AG08396 (cell line): ENCODE measurements around the gene BABAM2.
"Not testable (repeated sequence)": the region's sequence is repeated elsewhere in the genome, so short reads cannot be mapped to it uniquely, and the experiment has no call there.

Experiments
- DNase-seq: peaks from one replicate; pipeline ENCODE4 v3.0.0; 2012; ENCODE audit warnings: low spot score, mixed read lengths

BABAM2 gene

GRCh38 chr2:28074137-28074536 lies 183.6 kb downstream of the BABAM2 start:
- no peak for DNase-seq

GRCh38 chr2:28080911-28081310 lies 190.4 kb downstream of the BABAM2 start:
- no peak for DNase-seq

- DNase-seq = no peak
These were observed 191.6 kb downstream of the BABAM2 start for GRCh38 chr2:28082131-28082530.

GRCh38 chr2:28083476-28083875 lies 192.9 kb downstream of the BABAM2 start:
- no peak for DNase-seq

- no peak for DNase-seq
These were observed 194.0 kb downstream of the BABAM2 start for GRCh38 chr2:28084564-28084963.

GRCh38 chr2:28085201-28085600 lies 194.7 kb downstream of the BABAM2 start:
- no peak for DNase-seq

GRCh38 chr2:28086611-28087010 lies 196.1 kb downstream of the BABAM2 start:
- DNase-seq = no peak

- peak; percentile 19 for DNase-seq
These were observed 198.4 kb downstream of the BABAM2 start for GRCh38 chr2:28088970-28089369.

- no peak for DNase-seq
These were observed 199.0 kb downstream of the BABAM2 start for GRCh38 chr2:28089486-28089885.

- no peak for DNase-seq
These were observed 202.8 kb downstream of the BABAM2 start for GRCh38 chr2:28093308-28093707.

GRCh38 chr2:28093768-28094167 lies 203.2 kb downstream of the BABAM2 start:
- no peak for DNase-seq

GRCh38 chr2:28094739-28095138 lies 204.2 kb downstream of the BABAM2 start:
- DNase-seq = no peak

GRCh38 chr2:28095622-28096021 lies 205.1 kb downstream of the BABAM2 start:
- DNase-seq = no peak

- DNase-seq = no peak
These were observed 205.9 kb downstream of the BABAM2 start for GRCh38 chr2:28096421-28096820.

- no peak for DNase-seq
These were observed 208.1 kb downstream of the BABAM2 start for GRCh38 chr2:28098501-28099225.

GRCh38 chr2:28101123-28101522 lies 210.6 kb downstream of the BABAM2 start:
- DNase-seq = no peak

GRCh38 chr2:28101892-28102291 lies 211.4 kb downstream of the BABAM2 start:
- no peak for DNase-seq

GRCh38 chr2:28102455-28102874 lies 211.9 kb downstream of the BABAM2 start:
- DNase-seq = peak; percentile 39

GRCh38 chr2:28103611-28104010 lies 213.1 kb downstream of the BABAM2 start:
- DNase-seq = no peak

GRCh38 chr2:28108143-28108542 lies 217.6 kb downstream of the BABAM2 start:
- no peak for DNase-seq

GRCh38 chr2:28113771-28114170 lies 223.2 kb downstream of the BABAM2 start:
- DNase-seq = not testable (repeated sequence)

- no peak for DNase-seq
These were observed 226.6 kb downstream of the BABAM2 start for GRCh38 chr2:28117104-28117596.

- no peak for DNase-seq
These were observed 229.1 kb downstream of the BABAM2 start for GRCh38 chr2:28119631-28120030.
